PC-3 (cell line): ENCODE measurements around the gene WWC2. TPM values are rescaled to one million over a fixed set of nuclear protein-coding genes. Genes with fewer than 3 reads are reported as not detected.

Experiments used
- ATAC-seq: fragments of 200-7000 bp; cut with Tn5 transposase; 2 replicates; pipeline ENCODE4 v1.9.1; 2020; ENCODE audit warnings: mild to moderate bottlenecking, moderate library complexity
- BruUV-seq: library from RNA; stranded (reverse); fragments of 400-500 nt; replicated peaks from 2 replicates; lab custom pipeline; 2021; lab: Mats Ljungman, UMichigan
- CTCF ChIA-PET: fragments of 300-600 bp; sonication (Branson Sonifier 250); formaldehyde crosslinking; loops from one replicate; lab custom pipeline; 2022; ENCODE audit warnings: antibody characterized with exemption; lab: Charles Lee
- POLR2A ChIA-PET: fragments of 300-600 bp; sonication (Branson Sonifier 250); formaldehyde crosslinking; loops from one replicate; lab custom pipeline; 2022; ENCODE audit warnings: antibody characterized with exemption; ENCODE audit not compliant: unreplicated experiment; lab: Charles Lee
- DNase-seq: peaks from one replicate; pipeline ENCODE4 v3.0.0-alpha.2; 2015
- H2AFZ ChIP-seq: fragments of 300-600 bp; sonication (generic); 2 replicates; pipeline ENCODE4 v1.6.0; 2016; ENCODE audit warnings: antibody characterized with exemption, low read length
- H3F3A ChIP-seq: fragments of 300-600 bp; sonication (generic); one replicate; pipeline ENCODE4 v1.6.0; 2017; ENCODE audit warnings: antibody characterized with exemption, low read length, control low read depth, mild to moderate bottlenecking; ENCODE audit not compliant: unreplicated experiment
- H3K27ac ChIP-seq: fragments of 300-600 bp; sonication (generic); 2 replicates; pipeline ENCODE4 v1.5.1; 2016; ENCODE audit warnings: mild to moderate bottlenecking, low read length
- H3K27me3 ChIP-seq: fragments of 300-600 bp; sonication (generic); 2 replicates; pipeline ENCODE4 v1.6.1; 2016; ENCODE audit warnings: low read length, mixed read lengths
- H3K36me3 ChIP-seq: fragments of 300-600 bp; sonication (generic); 2 replicates; pipeline ENCODE4 v1.6.1; 2016; ENCODE audit warnings: low read depth, mixed run types, low read length, mixed read lengths
- H3K4me1 ChIP-seq: fragments of 300-600 bp; sonication (generic); 2 replicates; pipeline ENCODE4 v1.5.1; 2016; ENCODE audit warnings: low read length; ENCODE audit not compliant: insufficient read depth
- H3K4me2 ChIP-seq: fragments of 300-600 bp; sonication (generic); 2 replicates; pipeline ENCODE4 v1.6.0; 2016; ENCODE audit warnings: low read length
- H3K4me3 ChIP-seq: fragments of 300-600 bp; sonication (generic); 2 replicates; pipeline ENCODE4 v1.5.1; 2016; ENCODE audit warnings: mild to moderate bottlenecking, low read length, mixed read lengths
- H3K79me2 ChIP-seq: fragments of 300-600 bp; sonication (generic); 2 replicates; pipeline ENCODE4 v1.6.1; 2017; ENCODE audit warnings: low read length, mixed read lengths
- H3K9ac ChIP-seq: fragments of 300-600 bp; sonication (generic); 2 replicates; pipeline ENCODE4 v1.6.0; 2016; ENCODE audit warnings: mild to moderate bottlenecking, low read length
- H3K9me2 ChIP-seq: fragments of 300-600 bp; sonication (generic); replicated peaks from 2 replicates; pipeline ENCODE4 v1.6.1; 2016; ENCODE audit warnings: mixed run types, low read length, mixed read lengths
- H3K9me3 ChIP-seq: fragments of 300-600 bp; sonication (generic); 2 replicates; pipeline ENCODE4 v1.6.1; 2016; ENCODE audit warnings: low read length, mixed read lengths
- H4K20me1 ChIP-seq: fragments of 300-600 bp; sonication (generic); 2 replicates; pipeline ENCODE4 v1.6.1; 2016; ENCODE audit warnings: low read length, mixed read lengths
- CTCF ChIP-seq: fragments of 300-600 bp; sonication (generic); conservative IDR thresholded peaks from 2 replicates; pipeline ENCODE4 v1.5.1; 2017; ENCODE audit warnings: antibody characterized with exemption, low read depth, mild to moderate bottlenecking, low read length
- EZH2 ChIP-seq: fragments of 300-600 bp; sonication (generic); IDR thresholded peaks from one replicate; pipeline ENCODE4 v1.6.1; 2017; ENCODE audit warnings: antibody characterized with exemption, mild to moderate bottlenecking, low read length; ENCODE audit not compliant: unreplicated experiment
- EZH2phosphoT487 ChIP-seq: fragments of 300-600 bp; sonication (generic); IDR thresholded peaks from 2 replicates; pipeline ENCODE4 v1.6.1; 2018; ENCODE audit warnings: mild to moderate bottlenecking, antibody characterized with exemption, low read length, borderline replicate concordance
- intact Hi-C: fragments of 100-400 bp; cut with micrococcal nuclease; formaldehyde crosslinking; loops from 2 replicates; pipeline ENCODE4 v1.9.0; 2023
- total RNA-seq: library from RNA; depleted of rRNA; stranded (reverse); fragments of >200 nt; gene quantifications from 2 replicates; pipeline ENCODE4 v1.2.3, GENCODE V29; 2014

Gene WWC2
- total RNA-seq, 1 experiment from 2014 or later = 15.8 TPM

DNA sequence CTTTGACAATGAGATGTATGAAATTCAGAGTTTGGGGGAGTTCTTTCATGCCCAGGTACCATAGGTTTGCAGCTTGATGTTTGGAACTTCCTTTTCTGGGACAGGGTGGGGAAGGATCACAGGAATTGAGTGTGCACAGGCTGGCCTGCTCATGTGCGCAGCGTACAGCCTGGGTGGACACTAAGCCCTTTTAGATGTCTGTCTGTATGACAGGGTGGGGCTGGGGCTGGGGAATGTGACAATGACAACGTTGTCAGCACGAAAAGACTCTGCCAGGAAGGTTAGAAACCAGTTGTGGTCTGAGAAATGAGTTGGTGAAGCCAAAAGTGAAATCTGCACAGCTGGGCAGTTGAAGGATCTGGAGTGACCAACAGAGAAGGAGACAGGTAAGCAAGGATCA lies 47.4 kb downstream of the WWC2 start:
- no TSS peak for BruUV-seq
- CTCF ChIA-PET = no interaction called here
- Histone ChIP-seq H3K9me2 (no peaks in the 10 kb centered on the region), H3K4me2 (no peak overlapping the region), H3K36me3 (no peaks in the 10 kb centered on the region), H3K27ac (no peak overlapping the region), H2AFZ (no peak overlapping the region), H3K9ac (no peak overlapping the region), H4K20me1 (no peaks in the 10 kb centered on the region), H3K4me1 (peaks cover 21% of the 10 kb centered on the region), H3K4me3 (no peak overlapping the region), H3K9me3 (no peaks in the 10 kb centered on the region), H3K27me3 (no peaks in the 10 kb centered on the region), H3K79me2 (peaks cover 52% of the 10 kb centered on the region), H3F3A (no peaks in the 10 kb centered on the region)
- POLR2A ChIA-PET = no interaction called here
- ATAC-seq = no peak
- intact Hi-C loops = no loop called here
- no peak for TF ChIP-seq EZH2
- no peak for DNase-seq

GRCh38 chr4:183147196-183147595 lies 48.1 kb downstream of the WWC2 start:
- no peak overlapping the region for H3K4me2 ChIP-seq
- ChIA-PET POLR2A (no interaction called here), CTCF (no interaction called here)
- DNase-seq = no peak
- H3K4me1 ChIP-seq = peaks cover 15% of the 10 kb centered on the region
- H3K9ac ChIP-seq = no peak overlapping the region
- no peak overlapping the region for H3K27ac ChIP-seq
- H3F3A ChIP-seq = no peaks in the 10 kb centered on the region
- H3K79me2 ChIP-seq = peaks cover 50% of the 10 kb centered on the region
- H3K9me3 ChIP-seq = no peaks in the 10 kb centered on the region
- intact Hi-C loops = no loop called here
- TF ChIP-seq EZH2phosphoT487 (no peak), EZH2 (no peak), CTCF (no peak)
- no peaks in the 10 kb centered on the region for H3K27me3 ChIP-seq
- H3K9me2 ChIP-seq = no peaks in the 10 kb centered on the region
- BruUV-seq = no TSS peak
- H3K4me3 ChIP-seq = no peak overlapping the region
- H4K20me1 ChIP-seq = no peaks in the 10 kb centered on the region
- ATAC-seq = no peak
- no peaks in the 10 kb centered on the region for H3K36me3 ChIP-seq
- no peak overlapping the region for H2AFZ ChIP-seq

- POLR2A ChIA-PET = no interaction called here
Measured at GRCh38 chr4:183147983-183148382, 48.9 kb downstream of the WWC2 start.

More at GRCh38 chr4:183147983-183148382, 48.9 kb downstream of the WWC2 start:
- Histone ChIP-seq H3K9me3 (no peaks in the 10 kb centered on the region), H3K79me2 (peaks cover 55% of the 10 kb centered on the region), H3K4me3 (no peak overlapping the region), H3F3A (no peaks in the 10 kb centered on the region), H3K4me1 (peaks cover 7% of the 10 kb centered on the region; the same call in 1 of the 2 replicates), H4K20me1 (no peaks in the 10 kb centered on the region), H3K9me2 (no peaks in the 10 kb centered on the region), H2AFZ (no peak overlapping the region), H3K36me3 (no peaks in the 10 kb centered on the region), H3K9ac (no peak overlapping the region), H3K4me2 (no peak overlapping the region), H3K27ac (no peak overlapping the region), H3K27me3 (no peaks in the 10 kb centered on the region)
- ATAC-seq (no peak), DNase-seq (no peak)
- BruUV-seq = no TSS peak
- CTCF ChIA-PET = no interaction called here
- TF ChIP-seq EZH2 = no peak
- no peak for TF ChIP-seq EZH2phosphoT487
- no peak for TF ChIP-seq CTCF
- intact Hi-C loops = no loop called here
